Smooth muscle cell (in vitro differentiated cells): ENCODE results near the gene CELF5. TPM values are rescaled to one million over a fixed set of nuclear protein-coding genes. Genes with fewer than 3 reads are reported as not detected.
"Not testable (repeated sequence)": the region's sequence is repeated elsewhere in the genome, so short reads cannot be mapped to it uniquely, and the experiment has no call there.

Source experiments
- DNase-seq: peaks from one replicate; lab custom pipeline; 2025; ENCODE audit not compliant: unreplicated experiment; lab: John Stamatoyannopoulos, UW
- H2AFZ ChIP-seq: fragments of 200-600 bp; sonication (generic); 2 replicates; pipeline ENCODE4 v1.6.0; 2016; ENCODE audit warnings: antibody characterized with exemption, low read depth, mild to moderate bottlenecking
- H3F3A ChIP-seq: fragments of 200-600 bp; sonication (generic); 2 replicates; pipeline ENCODE4 v1.6.0; 2017; ENCODE audit warnings: antibody characterized with exemption, low read depth
- H3K27ac ChIP-seq: fragments of 200-600 bp; sonication (generic); 2 replicates; pipeline ENCODE4 v1.5.1; 2016; ENCODE audit warnings: low read depth, mild to moderate bottlenecking
- H3K27me3 ChIP-seq: fragments of 200-600 bp; sonication (generic); 2 replicates; pipeline ENCODE4 v1.6.1; 2016; ENCODE audit warnings: low read depth, mild to moderate bottlenecking
- H3K36me3 ChIP-seq: fragments of 200-600 bp; sonication (generic); 2 replicates; pipeline ENCODE4 v1.5.1; 2016; ENCODE audit warnings: low read depth
- H3K4me1 ChIP-seq: fragments of 200-600 bp; sonication (generic); 2 replicates; pipeline ENCODE4 v1.5.1; 2016; ENCODE audit warnings: low read depth
- H3K4me2 ChIP-seq: fragments of 200-600 bp; sonication (generic); 2 replicates; pipeline ENCODE4 v1.6.0; 2016; ENCODE audit warnings: mild to moderate bottlenecking
- H3K4me3 ChIP-seq: fragments of 200-600 bp; sonication (generic); 2 replicates; pipeline ENCODE4 v1.5.1; 2016; ENCODE audit warnings: mild to moderate bottlenecking
- H3K79me2 ChIP-seq: fragments of 200-600 bp; sonication (generic); 2 replicates; pipeline ENCODE4 v1.6.0; 2016; ENCODE audit warnings: low read depth, mild to moderate bottlenecking
- H3K9ac ChIP-seq: fragments of 200-600 bp; sonication (generic); 2 replicates; pipeline ENCODE4 v1.6.0; 2016; ENCODE audit warnings: low read depth
- H3K9me3 ChIP-seq: fragments of 200-600 bp; sonication (generic); replicated peaks from 2 replicates; pipeline ENCODE4 v1.5.1; 2016; ENCODE audit warnings: low read depth
- H4K20me1 ChIP-seq: fragments of 200-600 bp; sonication (generic); 2 replicates; pipeline ENCODE4 v1.6.0; 2016; ENCODE audit warnings: low read depth
- CTCF ChIP-seq: fragments of 200-600 bp; sonication (generic); IDR thresholded peaks from 2 replicates; pipeline ENCODE4 v1.5.1; 2017; ENCODE audit warnings: borderline replicate concordance, mild to moderate bottlenecking, antibody characterized with exemption; ENCODE audit not compliant: insufficient read depth, poor library complexity, severe bottlenecking
- WGBS: methylation state at CpG from one replicate; pipeline ENCODE4 v1.1.7; 2016; ENCODE audit warnings: low lambda C conversion rate; 5-methylcytosine and 5-hydroxymethylcytosine counted together
- polyA plus RNA-seq: library from polyadenylated mRNA; unstranded; fragments of >200 nt; fragmentation: Nextera tagmentation; extraction: Ambion mirVana; gene quantifications from 2 replicates; pipeline ENCODE4 v1.2.1, GENCODE V29; 2016
- total RNA-seq: library from RNA; depleted of rRNA; stranded (reverse); fragments of >200 nt; gene quantifications from 2 replicates; pipeline ENCODE4 v1.2.3, GENCODE V29; 2014

Gene CELF5
- total and polyA plus RNA-seq, 2 experiments from 2014 or later = 0.18 TPM; not detected in 1

DNA sequence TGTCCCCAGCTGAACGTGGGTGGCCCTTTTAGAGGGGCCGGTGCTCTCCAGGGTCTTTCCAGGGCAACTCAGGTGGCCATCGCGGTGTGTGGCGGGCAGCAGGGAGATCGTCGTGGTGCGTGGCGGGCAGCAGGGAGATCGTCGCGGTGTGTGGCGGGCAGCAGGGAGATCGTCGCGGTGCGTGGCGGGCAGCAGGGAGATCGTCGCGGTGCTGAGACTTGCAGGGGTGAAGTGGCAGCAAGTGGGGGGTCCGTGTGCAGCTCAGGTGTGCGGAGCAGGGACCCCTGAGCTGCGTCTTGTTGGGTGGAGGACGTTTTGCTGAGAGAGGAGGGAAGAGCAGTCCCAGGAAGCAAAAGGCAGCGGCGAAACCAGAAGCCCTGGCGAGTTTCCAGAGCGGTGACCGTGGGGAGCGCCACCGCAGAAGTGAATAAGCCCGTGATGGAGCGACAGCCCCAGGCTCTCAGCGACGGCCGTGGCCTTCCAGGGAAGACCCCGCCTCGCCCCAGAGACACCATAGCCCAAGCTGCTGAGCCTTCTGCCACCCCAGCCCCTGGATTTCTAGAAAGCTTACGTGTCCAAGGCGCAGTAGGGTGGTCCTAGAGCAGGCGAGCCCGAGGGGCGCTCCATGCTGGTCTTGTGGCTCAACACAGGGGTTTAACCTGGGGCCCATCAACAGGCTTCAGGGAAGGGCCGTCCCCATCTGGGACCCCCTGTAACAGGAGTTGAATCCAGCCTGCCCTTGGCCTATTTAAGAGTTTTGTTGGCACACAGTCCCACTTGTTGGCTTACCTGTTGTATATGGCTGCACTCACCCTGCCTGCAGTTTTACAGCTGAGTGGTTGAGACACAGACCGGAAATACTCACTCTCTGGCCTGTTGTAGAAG, 33.3 kb upstream of the CELF5 start:
- TF ChIP-seq CTCF = no peak
- no peak for DNase-seq
- Histone ChIP-seq H3K4me1 (peaks cover 6% of the 10 kb centered on the region), H3K27ac (no peak overlapping the region), H3K4me3 (no peak overlapping the region), H2AFZ (no peak overlapping the region), H3K4me2 (no peak overlapping the region), H3K27me3 (no peaks in the 10 kb centered on the region), H3K9ac (no peak overlapping the region), H3K79me2 (peaks cover 51% of the 10 kb centered on the region), H3K9me3 (no peaks in the 10 kb centered on the region), H4K20me1 (peaks cover 26% of the 10 kb centered on the region), H3K36me3 (no peaks in the 10 kb centered on the region), H3F3A (no peaks in the 10 kb centered on the region)
- 97% methylated on average over 42 of the region's 46 CpGs for WGBS

DNA sequence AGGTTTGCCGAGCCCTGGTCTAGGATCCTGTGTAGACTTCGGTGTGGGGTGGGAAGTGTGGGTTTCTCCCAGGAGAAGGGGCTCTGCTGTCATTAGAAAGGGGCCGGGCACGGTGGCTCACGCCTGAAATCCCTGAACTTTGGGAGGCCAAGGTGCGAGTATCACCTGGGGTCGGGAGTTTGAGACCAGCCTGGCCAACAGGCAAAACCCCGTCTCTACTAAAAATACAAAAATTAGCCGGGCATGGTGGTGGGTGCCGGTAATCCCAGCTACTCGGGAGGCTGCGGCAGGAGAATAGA, 32.7 kb upstream of the CELF5 start:
- peaks cover 45% of the 10 kb centered on the region for H3K79me2 ChIP-seq

GRCh38 chr19:3192228-3192635, 32.2 kb upstream of the CELF5 start:
- TF ChIP-seq CTCF = no peak
- Histone ChIP-seq H3K9ac (no peak overlapping the region), H3F3A (no peaks in the 10 kb centered on the region), H3K4me3 (no peak overlapping the region), H2AFZ (no peak overlapping the region), H3K79me2 (peaks cover 40% of the 10 kb centered on the region), H3K27ac (no peak overlapping the region), H3K4me2 (no peak overlapping the region), H3K9me3 (no peaks in the 10 kb centered on the region), H3K36me3 (no peaks in the 10 kb centered on the region), H4K20me1 (peaks cover 23% of the 10 kb centered on the region), H3K4me1 (peaks cover 2% of the 10 kb centered on the region), H3K27me3 (no peaks in the 10 kb centered on the region)
- 98% methylated on average over 25 of the region's 32 CpGs for WGBS
- no peak for DNase-seq

More for the DNA sequence above, 32.7 kb upstream of the CELF5 start:
- peaks cover 26% of the 10 kb centered on the region for H4K20me1 ChIP-seq
- not testable (repeated sequence) for H3K36me3 ChIP-seq, H3K27ac ChIP-seq, DNase-seq, H3K27me3 ChIP-seq, H3K9me3 ChIP-seq, H3K4me3 ChIP-seq, H3K4me2 ChIP-seq, H2AFZ ChIP-seq, H3K9ac ChIP-seq, H3F3A ChIP-seq, H3K4me1 ChIP-seq
- WGBS = 97% methylated on average over 12 of the region's 12 CpGs

DNA sequence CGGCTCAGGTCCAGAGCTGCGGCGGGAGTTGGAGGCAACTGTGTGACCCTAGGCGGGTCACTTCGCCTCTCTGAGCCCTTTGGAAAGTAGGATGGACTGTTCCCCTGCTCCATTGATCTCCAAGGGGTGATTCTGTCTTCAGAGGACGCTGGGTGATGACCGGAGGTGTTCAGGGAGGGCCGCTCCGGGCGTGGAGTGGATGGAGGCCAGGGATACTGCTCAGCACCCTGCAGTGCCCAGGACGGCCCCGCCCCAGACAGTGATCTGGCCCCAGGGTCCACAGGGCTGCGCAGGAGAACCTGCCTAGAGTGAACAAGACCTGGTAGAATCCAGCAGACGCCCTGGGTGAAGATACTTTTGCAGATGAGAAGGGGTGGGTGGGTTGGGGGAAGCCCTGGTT, 31.8 kb upstream of the CELF5 start:
- H2AFZ ChIP-seq = no peak overlapping the region
- DNase-seq = no peak

More for the DNA sequence above, 31.8 kb upstream of the CELF5 start:
- Histone ChIP-seq H3K27me3 (no peaks in the 10 kb centered on the region), H3K79me2 (peaks cover 36% of the 10 kb centered on the region), H3K27ac (no peak overlapping the region), H4K20me1 (peaks cover 21% of the 10 kb centered on the region), H3K4me2 (no peak overlapping the region), H3F3A (no peaks in the 10 kb centered on the region), H3K36me3 (no peaks in the 10 kb centered on the region), H3K4me3 (no peak overlapping the region), H3K9me3 (no peaks in the 10 kb centered on the region), H3K9ac (no peak overlapping the region), H3K4me1 (no peaks in the 10 kb centered on the region)
- no peak for TF ChIP-seq CTCF
- WGBS = 96% methylated on average over 12 of the region's 14 CpGs
